Panc1 (cell line): ENCODE data around the gene CFAP299. TPM values are rescaled to one million over a fixed set of nuclear protein-coding genes. Genes with fewer than 3 reads are reported as not detected.
"Not testable (repeated sequence)": the region's sequence is repeated elsewhere in the genome, so short reads cannot be mapped to it uniquely, and the experiment has no call there.

Source experiments
- ATAC-seq: fragments of 200-7000 bp; cut with Tn5 transposase; 2 replicates; pipeline ENCODE4 v1.9.1; 2020; ENCODE audit warnings: mild to moderate bottlenecking, moderate library complexity
- BruUV-seq: library from RNA; stranded (reverse); fragments of 400-500 nt; replicated peaks from 2 replicates; lab custom pipeline; 2021; lab: Mats Ljungman, UMichigan
- CTCF ChIA-PET: fragments of 300-600 bp; sonication (Branson Sonifier 250); formaldehyde crosslinking; loops from one replicate; lab custom pipeline; 2022; ENCODE audit warnings: antibody characterized with exemption; lab: Charles Lee
- POLR2A ChIA-PET: fragments of 300-600 bp; sonication (Branson Sonifier 250); formaldehyde crosslinking; loops from one replicate; lab custom pipeline; 2022; ENCODE audit warnings: antibody characterized with exemption; lab: Charles Lee
- DNase-seq: peaks from one replicate; pipeline ENCODE4 v3.0.0-alpha.2; 2010; ENCODE audit warnings: low read depth, low spot score
- H3K27ac ChIP-seq: 2 replicates; pipeline ENCODE4 v1.5.1; 2011; ENCODE audit warnings: mild to moderate bottlenecking, low read length, inconsistent platforms
- H3K27me3 ChIP-seq: fragments of 200-500 bp; sonication (Bioruptor generic); 2 replicates; pipeline ENCODE4 v1.6.0; 2014; ENCODE audit warnings: low read length, inconsistent platforms; ENCODE audit not compliant: control insufficient read depth, insufficient read depth
- H3K36me3 ChIP-seq: fragments of 200-500 bp; sonication (Bioruptor generic); 2 replicates; pipeline ENCODE4 v1.5.1; 2014; ENCODE audit warnings: inconsistent platforms, mild to moderate bottlenecking, low read length, moderate library complexity; ENCODE audit not compliant: control insufficient read depth, insufficient read depth
- H3K4me1 ChIP-seq: 2 replicates; pipeline ENCODE4 v1.5.1; 2011; ENCODE audit warnings: inconsistent platforms, mild to moderate bottlenecking, low read length, moderate library complexity; ENCODE audit not compliant: control insufficient read depth, insufficient read depth
- H3K4me3 ChIP-seq, 2 experiments: 2 replicates each; pipeline ENCODE4 v1.5.1; 2011 to 2012; ENCODE audit warnings: low read depth in 2 of 2, low read length in 2 of 2, mild to moderate bottlenecking in 2 of 2, inconsistent platforms in 1 of 2, moderate library complexity in 1 of 2
- H3K9me3 ChIP-seq: fragments of 200-500 bp; sonication (Bioruptor generic); 2 replicates; pipeline ENCODE4 v1.5.1; 2014; ENCODE audit warnings: low read depth, mild to moderate bottlenecking, inconsistent platforms, low read length, moderate library complexity; ENCODE audit not compliant: control insufficient read depth, insufficient read depth
- POLR2AphosphoS5 ChIP-seq: IDR thresholded peaks from 2 replicates; pipeline ENCODE4 v1.6.1; 2012; ENCODE audit warnings: mild to moderate bottlenecking, low read depth, low read length, moderate library complexity
- SIN3A ChIP-seq: IDR thresholded peaks from 2 replicates; pipeline ENCODE4 v1.6.1; 2012; ENCODE audit warnings: low read depth, mild to moderate bottlenecking, low read length, moderate library complexity, borderline replicate concordance; ENCODE audit not compliant: insufficient read depth
- TCF7L2 ChIP-seq: IDR thresholded peaks from 2 replicates; pipeline ENCODE4 v1.6.1; 2011; ENCODE audit warnings: mild to moderate bottlenecking, low read depth, low read length, inconsistent platforms
- in situ Hi-C: cut with HindIII; loops from 2 replicates; pipeline ENCODE4 v1.10.0; 2016; ENCODE audit warnings: low sequenced_read_pairs, low pct_unique_long_range_greater_than_20kb
- intact Hi-C: fragments of 100-400 bp; cut with micrococcal nuclease; formaldehyde crosslinking; loops from one replicate; pipeline ENCODE4 v1.10.0; 2022; ENCODE audit not compliant: unreplicated experiment
- total RNA-seq: library from RNA; stranded (reverse); gene quantifications from one replicate; pipeline ENCODE4 v1.2.1, GENCODE V29; 2021; ENCODE audit not compliant: unreplicated experiment
- TF ChIP-seq, protein P1 (sequence below): fragments of 450-650 bp; IDR thresholded peaks from 2 replicates; pipeline ENCODE4 v1.5.1; 2017; ENCODE audit warnings: mild to moderate bottlenecking
- TF ChIP-seq, protein P2 (sequence below), 2 experiments: IDR thresholded peaks; 2 replicates each; pipeline ENCODE4 v1.6.1; 2011 to 2012; ENCODE audit warnings: low read depth in 2 of 2, control low read depth in 1 of 2, low read length in 1 of 2, mild to moderate bottlenecking in 1 of 2, moderate library complexity in 1 of 2; ENCODE audit not compliant: insufficient read depth in 1 of 2

The CFAP299 gene
- total RNA-seq, 1 experiment from 2014 or later: not detected

DNA sequence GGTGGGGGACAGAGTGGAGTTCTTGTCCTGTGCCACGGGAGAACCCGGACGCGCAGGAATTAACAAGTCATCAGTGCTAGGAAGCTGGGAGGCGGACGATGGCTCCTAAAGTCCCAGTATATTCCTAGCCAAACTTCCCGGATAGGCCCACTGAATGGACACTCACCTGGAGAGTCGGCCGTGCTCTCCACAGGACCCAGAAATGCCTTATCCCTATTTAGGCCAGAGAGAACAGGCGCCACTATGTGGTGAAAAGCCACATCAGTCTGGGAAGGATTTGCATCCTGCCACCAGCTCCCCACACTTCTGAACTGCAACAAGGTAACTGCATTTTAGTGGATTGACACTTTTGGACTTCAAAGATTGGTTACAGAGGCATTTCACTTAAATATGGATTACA, 1.1 kb downstream of the CFAP299 start:
- H3K4me1 ChIP-seq: no peaks in the 10 kb centered on the region
- ChIA-PET CTCF (interaction anchor here (0.7 to 1.2 kb wide), 3 partner anchors 117 to 1385 kb away, joined by 3 to 6 read pairs (median 3); no protein-coding TSS in a partner anchor), POLR2A (no interaction called here)
- no peak for TF ChIP-seq POLR2AphosphoS5
- TF ChIP-seq, protein P1, sequence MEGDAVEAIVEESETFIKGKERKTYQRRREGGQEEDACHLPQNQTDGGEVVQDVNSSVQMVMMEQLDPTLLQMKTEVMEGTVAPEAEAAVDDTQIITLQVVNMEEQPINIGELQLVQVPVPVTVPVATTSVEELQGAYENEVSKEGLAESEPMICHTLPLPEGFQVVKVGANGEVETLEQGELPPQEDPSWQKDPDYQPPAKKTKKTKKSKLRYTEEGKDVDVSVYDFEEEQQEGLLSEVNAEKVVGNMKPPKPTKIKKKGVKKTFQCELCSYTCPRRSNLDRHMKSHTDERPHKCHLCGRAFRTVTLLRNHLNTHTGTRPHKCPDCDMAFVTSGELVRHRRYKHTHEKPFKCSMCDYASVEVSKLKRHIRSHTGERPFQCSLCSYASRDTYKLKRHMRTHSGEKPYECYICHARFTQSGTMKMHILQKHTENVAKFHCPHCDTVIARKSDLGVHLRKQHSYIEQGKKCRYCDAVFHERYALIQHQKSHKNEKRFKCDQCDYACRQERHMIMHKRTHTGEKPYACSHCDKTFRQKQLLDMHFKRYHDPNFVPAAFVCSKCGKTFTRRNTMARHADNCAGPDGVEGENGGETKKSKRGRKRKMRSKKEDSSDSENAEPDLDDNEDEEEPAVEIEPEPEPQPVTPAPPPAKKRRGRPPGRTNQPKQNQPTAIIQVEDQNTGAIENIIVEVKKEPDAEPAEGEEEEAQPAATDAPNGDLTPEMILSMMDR: peak; percentile 65
- no peaks in the 10 kb centered on the region for H3K27me3 ChIP-seq
- intact Hi-C loops (loop anchor here (5.0 kb wide), 2 partner anchors 114 to 1384 kb away; no protein-coding TSS in a partner anchor), in situ Hi-C loops (no loop called here)
- peak overlapping the region; percentile 58 to 67 for H3K4me3 ChIP-seq
- no peaks in the 10 kb centered on the region for H3K36me3 ChIP-seq
- BruUV-seq: no TSS peak
- no peak for DNase-seq
- H3K27ac ChIP-seq: no peak overlapping the region
- H3K9me3 ChIP-seq: no peaks in the 10 kb centered on the region
- peak; percentile 80 for ATAC-seq

DNA sequence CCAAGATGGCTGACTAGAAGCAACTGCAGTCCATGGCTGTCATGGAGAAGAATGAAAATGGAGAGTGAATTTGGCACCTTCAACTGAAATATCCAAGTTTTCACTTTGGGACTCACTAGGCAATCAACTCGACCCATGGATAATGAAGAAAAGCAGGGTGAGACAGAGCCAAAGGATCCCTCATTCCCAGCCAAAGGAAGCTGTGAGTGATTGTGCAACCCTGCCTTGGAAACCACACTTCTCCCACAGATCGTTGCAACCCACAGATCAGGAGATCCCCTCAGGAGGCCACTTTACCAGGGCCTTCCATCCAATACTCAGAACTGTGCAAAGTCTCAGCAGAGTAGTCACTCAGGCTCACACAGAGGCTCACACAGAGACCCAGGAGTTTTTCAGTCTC, 4.5 kb downstream of the CFAP299 start:
- ATAC-seq (no peak), DNase-seq (no peak)
- H3K27me3 ChIP-seq: no peaks in the 10 kb centered on the region
- in situ Hi-C loops (no loop called here), intact Hi-C loops (no loop called here)
- H3K4me3 ChIP-seq: no peak overlapping the region
- TF ChIP-seq TCF7L2 (no peak), POLR2AphosphoS5 (no peak), SIN3A (no peak)
- TF ChIP-seq, protein P2, sequence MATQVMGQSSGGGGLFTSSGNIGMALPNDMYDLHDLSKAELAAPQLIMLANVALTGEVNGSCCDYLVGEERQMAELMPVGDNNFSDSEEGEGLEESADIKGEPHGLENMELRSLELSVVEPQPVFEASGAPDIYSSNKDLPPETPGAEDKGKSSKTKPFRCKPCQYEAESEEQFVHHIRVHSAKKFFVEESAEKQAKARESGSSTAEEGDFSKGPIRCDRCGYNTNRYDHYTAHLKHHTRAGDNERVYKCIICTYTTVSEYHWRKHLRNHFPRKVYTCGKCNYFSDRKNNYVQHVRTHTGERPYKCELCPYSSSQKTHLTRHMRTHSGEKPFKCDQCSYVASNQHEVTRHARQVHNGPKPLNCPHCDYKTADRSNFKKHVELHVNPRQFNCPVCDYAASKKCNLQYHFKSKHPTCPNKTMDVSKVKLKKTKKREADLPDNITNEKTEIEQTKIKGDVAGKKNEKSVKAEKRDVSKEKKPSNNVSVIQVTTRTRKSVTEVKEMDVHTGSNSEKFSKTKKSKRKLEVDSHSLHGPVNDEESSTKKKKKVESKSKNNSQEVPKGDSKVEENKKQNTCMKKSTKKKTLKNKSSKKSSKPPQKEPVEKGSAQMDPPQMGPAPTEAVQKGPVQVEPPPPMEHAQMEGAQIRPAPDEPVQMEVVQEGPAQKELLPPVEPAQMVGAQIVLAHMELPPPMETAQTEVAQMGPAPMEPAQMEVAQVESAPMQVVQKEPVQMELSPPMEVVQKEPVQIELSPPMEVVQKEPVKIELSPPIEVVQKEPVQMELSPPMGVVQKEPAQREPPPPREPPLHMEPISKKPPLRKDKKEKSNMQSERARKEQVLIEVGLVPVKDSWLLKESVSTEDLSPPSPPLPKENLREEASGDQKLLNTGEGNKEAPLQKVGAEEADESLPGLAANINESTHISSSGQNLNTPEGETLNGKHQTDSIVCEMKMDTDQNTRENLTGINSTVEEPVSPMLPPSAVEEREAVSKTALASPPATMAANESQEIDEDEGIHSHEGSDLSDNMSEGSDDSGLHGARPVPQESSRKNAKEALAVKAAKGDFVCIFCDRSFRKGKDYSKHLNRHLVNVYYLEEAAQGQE (IDR thresholded peaks at IDR 0.05; ENCODE audit: insufficient read depth in 1 of 2, low read depth in 2 of 2, low read length in 1 of 2): no peak
- TF ChIP-seq, protein P1: no peak
- BruUV-seq: no TSS peak
- no peaks in the 10 kb centered on the region for H3K9me3 ChIP-seq
- no peaks in the 10 kb centered on the region for H3K4me1 ChIP-seq
- no peak overlapping the region for H3K27ac ChIP-seq
- no peaks in the 10 kb centered on the region for H3K36me3 ChIP-seq
- ChIA-PET CTCF (no interaction called here), POLR2A (no interaction called here)

DNA sequence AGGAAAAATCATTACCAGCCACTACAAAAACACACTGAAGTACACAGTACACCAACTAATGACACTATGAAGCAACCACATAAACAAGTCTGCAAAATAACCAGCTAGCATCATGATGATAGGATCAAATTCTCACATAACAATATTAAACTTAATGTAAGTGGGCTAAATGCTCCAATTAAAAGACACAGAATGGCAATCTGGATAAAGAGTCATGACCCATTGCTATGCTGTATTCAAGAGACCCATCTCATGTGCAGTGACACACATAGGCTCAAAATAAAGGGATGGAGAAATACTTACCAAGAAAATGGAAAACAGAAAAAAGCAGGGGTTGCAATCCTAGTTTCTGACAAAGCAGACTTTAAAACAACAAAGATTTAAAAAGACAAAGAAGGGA, 7.2 kb downstream of the CFAP299 start:
- POLR2A ChIA-PET, H3K27me3 ChIP-seq, H3K4me1 ChIP-seq, H3K4me3 ChIP-seq, H3K36me3 ChIP-seq, intact Hi-C loops, DNase-seq, in situ Hi-C loops, H3K9me3 ChIP-seq, ATAC-seq, H3K27ac ChIP-seq, BruUV-seq, CTCF ChIA-PET: not testable (repeated sequence)
